Neuron (in vitro differentiated cells): ENCODE measurements around the gene SPAG16.

Experiments used
- H2AFZ ChIP-seq: one replicate; pipeline ENCODE4 v1.6.1; 2013; ENCODE audit warnings: low read depth, mild to moderate bottlenecking, inconsistent platforms, low read length, moderate library complexity
- H3K27me3 ChIP-seq: one replicate; pipeline ENCODE4 v1.6.1; 2013; ENCODE audit warnings: low read length; ENCODE audit not compliant: insufficient read depth
- H3K36me3 ChIP-seq: one replicate; pipeline ENCODE4 v1.6.1; 2013; ENCODE audit warnings: low read length; ENCODE audit not compliant: insufficient read depth
- H3K4me1 ChIP-seq: one replicate; pipeline ENCODE4 v1.6.1; 2013; ENCODE audit warnings: low read length; ENCODE audit not compliant: insufficient read depth
- H3K4me3 ChIP-seq: 2 replicates; pipeline ENCODE4 v1.5.1; 2013; ENCODE audit warnings: mild to moderate bottlenecking, low read length, moderate library complexity
- H3K9me3 ChIP-seq: one replicate; pipeline ENCODE4 v1.6.1; 2013; ENCODE audit warnings: low read length

SPAG16 gene

DNA sequence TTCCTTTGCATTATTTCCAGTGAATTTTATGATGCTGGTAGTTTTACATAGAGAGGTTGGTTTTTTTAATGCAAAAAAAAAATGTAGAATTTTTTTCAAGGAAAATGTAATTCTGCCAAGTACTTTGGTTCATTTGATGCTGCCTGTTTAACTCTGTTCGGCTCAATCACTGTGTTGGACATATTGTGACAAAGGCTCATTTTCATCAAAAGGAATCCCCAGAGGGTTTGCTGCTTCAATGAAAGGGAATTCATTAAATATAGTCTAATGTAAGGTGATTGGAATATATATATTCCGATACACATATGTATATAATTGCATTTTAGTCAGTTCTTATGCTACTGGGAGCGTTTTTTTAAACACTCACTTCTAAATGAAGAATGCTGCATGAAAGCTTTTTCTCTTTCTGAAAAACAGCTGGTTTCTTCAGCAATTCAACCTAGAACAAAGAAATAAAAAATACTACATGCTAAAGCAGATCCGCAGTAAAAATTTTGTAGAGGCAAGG, 812.0 kb downstream of the SPAG16 start:
- Histone ChIP-seq H3K9me3 (no peaks in the 10 kb centered on the region), H3K36me3 (no peaks in the 10 kb centered on the region), H3K27me3 (no peaks in the 10 kb centered on the region), H3K4me1 (peaks cover 6% of the 10 kb centered on the region), H3K4me3 (no peak overlapping the region), H2AFZ (peak overlapping the region; percentile 26)

DNA sequence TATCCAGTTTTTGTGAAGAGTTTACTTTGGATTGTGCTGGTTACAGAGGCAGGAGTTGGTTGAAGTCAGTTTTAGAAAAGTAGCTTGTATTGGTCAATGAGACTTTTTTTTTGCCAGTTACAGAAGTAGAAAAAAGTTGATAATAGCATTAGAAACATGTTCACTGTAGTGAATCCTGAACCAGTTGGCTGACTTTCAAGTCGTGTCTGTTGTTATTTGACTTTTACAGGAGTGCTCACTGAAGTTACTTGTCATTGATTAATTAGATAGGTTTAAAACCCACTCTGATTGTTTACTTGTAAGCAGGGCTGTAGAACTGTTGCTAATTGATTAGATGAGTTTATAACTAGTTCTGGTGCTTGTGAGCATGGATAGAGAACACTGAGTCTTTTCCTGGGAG, 814.5 kb downstream of the SPAG16 start:
- H3K36me3 ChIP-seq = no peaks in the 10 kb centered on the region
- H3K9me3 ChIP-seq = no peaks in the 10 kb centered on the region
- H3K4me1 ChIP-seq = peaks cover 6% of the 10 kb centered on the region
- no peak overlapping the region for H2AFZ ChIP-seq
- H3K4me3 ChIP-seq = no peak overlapping the region
- no peaks in the 10 kb centered on the region for H3K27me3 ChIP-seq

GRCh38 chr2:214100488-214100887, 816.2 kb downstream of the SPAG16 start:
- Histone ChIP-seq H3K4me3 (no peak overlapping the region), H3K27me3 (no peaks in the 10 kb centered on the region), H2AFZ (no peak overlapping the region), H3K4me1 (peaks cover 7% of the 10 kb centered on the region), H3K9me3 (no peaks in the 10 kb centered on the region), H3K36me3 (no peaks in the 10 kb centered on the region)

- H2AFZ ChIP-seq = no peak overlapping the region
- H3K4me1 ChIP-seq = peaks cover 4% of the 10 kb centered on the region
- H3K27me3 ChIP-seq = no peaks in the 10 kb centered on the region
- H3K36me3 ChIP-seq = no peaks in the 10 kb centered on the region
- H3K9me3 ChIP-seq = no peaks in the 10 kb centered on the region
- H3K4me3 ChIP-seq = no peak overlapping the region
These were observed 819.2 kb downstream of the SPAG16 start for GRCh38 chr2:214103276-214104001.

- peaks cover 2% of the 10 kb centered on the region for H3K9me3 ChIP-seq
- peaks cover 4% of the 10 kb centered on the region for H3K4me1 ChIP-seq
- H3K36me3 ChIP-seq = no peaks in the 10 kb centered on the region
- no peak overlapping the region for H3K4me3 ChIP-seq
- no peaks in the 10 kb centered on the region for H3K27me3 ChIP-seq
- H2AFZ ChIP-seq = no peak overlapping the region
These were observed 820.0 kb downstream of the SPAG16 start for GRCh38 chr2:214104219-214104618.

DNA sequence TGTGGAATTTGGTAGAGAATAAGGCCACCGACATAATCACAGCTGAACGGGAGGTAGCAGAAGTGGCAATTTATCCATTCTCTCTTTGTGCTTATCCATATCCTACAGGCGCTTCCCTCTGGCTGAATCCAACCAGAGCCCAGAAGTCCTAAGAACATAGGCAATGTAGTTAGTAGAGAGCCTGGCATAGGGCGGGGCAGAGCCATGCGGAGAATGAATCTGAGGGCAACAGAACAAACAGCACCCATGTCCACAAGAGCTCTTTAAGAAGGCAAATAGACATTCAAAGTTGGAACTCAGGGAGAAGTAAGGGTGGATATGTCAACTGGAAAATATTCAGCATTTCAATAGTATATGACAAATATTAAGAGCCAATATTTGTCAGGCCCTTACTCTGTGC, 820.7 kb downstream of the SPAG16 start:
- H3K4me3 ChIP-seq = no peak overlapping the region
- H3K36me3 ChIP-seq = no peaks in the 10 kb centered on the region
- H3K4me1 ChIP-seq = peaks cover 4% of the 10 kb centered on the region
- no peak overlapping the region for H2AFZ ChIP-seq
- H3K9me3 ChIP-seq = peaks cover 2% of the 10 kb centered on the region
- H3K27me3 ChIP-seq = no peaks in the 10 kb centered on the region

GRCh38 chr2:214107726-214108125, 823.5 kb downstream of the SPAG16 start:
- H3K36me3 ChIP-seq = no peaks in the 10 kb centered on the region
- H3K27me3 ChIP-seq = no peaks in the 10 kb centered on the region
- H3K4me1 ChIP-seq = peaks cover 4% of the 10 kb centered on the region
- H3K4me3 ChIP-seq = no peak overlapping the region
- no peak overlapping the region for H2AFZ ChIP-seq
- H3K9me3 ChIP-seq = peaks cover 2% of the 10 kb centered on the region

DNA sequence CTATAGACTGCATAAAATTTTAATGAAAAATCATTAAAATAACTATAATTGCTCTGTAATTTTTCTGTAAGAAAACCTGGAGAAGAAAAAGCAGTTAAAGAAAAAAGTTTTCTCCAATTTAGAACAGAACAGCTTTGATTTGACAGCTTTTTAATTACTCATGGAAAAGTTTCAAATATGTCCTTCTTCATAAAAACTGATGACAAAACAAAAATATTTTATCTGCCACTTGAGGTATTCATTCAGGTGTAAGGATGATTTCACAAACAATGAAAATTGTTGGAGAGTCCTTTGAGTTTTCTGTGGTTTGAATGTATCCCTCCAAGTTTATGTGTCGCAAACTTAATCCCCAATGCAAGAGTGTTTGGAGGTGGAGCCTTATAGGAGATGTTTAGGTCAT, 824.3 kb downstream of the SPAG16 start:
- no peaks in the 10 kb centered on the region for H3K36me3 ChIP-seq

DNA sequence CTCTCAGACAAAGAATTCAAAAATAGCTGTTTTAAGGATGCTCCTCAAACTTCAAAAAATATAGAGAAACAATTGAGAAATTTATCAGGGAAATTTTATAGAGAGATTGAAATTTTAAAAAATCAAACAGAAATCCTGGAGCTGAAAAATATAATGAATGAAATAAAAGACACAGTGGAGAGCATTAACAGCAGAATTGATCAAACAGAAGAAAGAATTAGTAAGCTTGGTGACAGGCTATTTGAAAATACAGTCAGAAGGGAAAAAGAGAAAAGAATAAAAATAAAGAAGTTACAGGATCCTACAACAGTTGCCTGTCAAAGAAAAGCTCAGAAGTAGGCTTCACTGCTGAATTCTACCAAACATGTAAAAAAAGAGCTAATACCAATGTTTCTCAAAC, 832.8 kb downstream of the SPAG16 start:
- H3K9me3 ChIP-seq = peaks cover 7% of the 10 kb centered on the region
- H2AFZ ChIP-seq = no peak overlapping the region
- no peak overlapping the region for H3K4me3 ChIP-seq
- H3K36me3 ChIP-seq = no peaks in the 10 kb centered on the region
- H3K27me3 ChIP-seq = no peaks in the 10 kb centered on the region
- no peaks in the 10 kb centered on the region for H3K4me1 ChIP-seq

More for the DNA sequence above, 824.3 kb downstream of the SPAG16 start:
- no peak overlapping the region for H2AFZ ChIP-seq
- peaks cover 4% of the 10 kb centered on the region for H3K4me1 ChIP-seq
- peaks cover 2% of the 10 kb centered on the region for H3K9me3 ChIP-seq
- H3K4me3 ChIP-seq = no peak overlapping the region
- H3K27me3 ChIP-seq = no peaks in the 10 kb centered on the region

- H3K27me3 ChIP-seq = no peaks in the 10 kb centered on the region
- H3K36me3 ChIP-seq = no peaks in the 10 kb centered on the region
- H3K4me1 ChIP-seq = peaks cover 30% of the 10 kb centered on the region
- H3K4me3 ChIP-seq = no peak overlapping the region
- no peaks in the 10 kb centered on the region for H3K9me3 ChIP-seq
- H2AFZ ChIP-seq = no peak overlapping the region
These were observed 841.9 kb downstream of the SPAG16 start for GRCh38 chr2:214126135-214126534.

DNA sequence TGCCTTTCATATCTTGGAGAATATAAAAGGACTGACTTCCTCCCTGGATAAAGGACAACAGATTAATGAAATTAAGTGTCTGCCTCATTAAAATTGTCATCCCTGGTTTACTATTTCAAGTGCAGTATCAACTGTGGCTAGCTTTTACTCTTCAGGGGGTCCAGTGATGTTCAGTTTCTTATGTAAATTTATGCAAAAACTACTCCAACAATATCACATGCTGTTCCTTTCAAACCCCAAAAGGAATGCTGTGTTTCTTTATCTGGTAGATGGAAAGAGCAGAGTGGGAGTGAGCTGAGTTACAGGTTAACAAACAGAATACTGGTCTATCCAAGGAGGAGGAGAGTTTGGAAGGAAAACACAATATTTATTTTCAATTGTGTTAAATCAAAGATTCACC, 842.9 kb downstream of the SPAG16 start:
- Histone ChIP-seq H3K36me3 (no peaks in the 10 kb centered on the region), H3K9me3 (no peaks in the 10 kb centered on the region), H2AFZ (no peak overlapping the region), H3K4me3 (no peak overlapping the region), H3K27me3 (no peaks in the 10 kb centered on the region), H3K4me1 (peaks cover 30% of the 10 kb centered on the region)

GRCh38 chr2:214127571-214127970, 843.3 kb downstream of the SPAG16 start:
- Histone ChIP-seq H3K36me3 (no peaks in the 10 kb centered on the region), H3K27me3 (no peaks in the 10 kb centered on the region), H3K4me1 (peaks cover 30% of the 10 kb centered on the region), H3K4me3 (no peak overlapping the region), H2AFZ (no peak overlapping the region), H3K9me3 (no peaks in the 10 kb centered on the region)

DNA sequence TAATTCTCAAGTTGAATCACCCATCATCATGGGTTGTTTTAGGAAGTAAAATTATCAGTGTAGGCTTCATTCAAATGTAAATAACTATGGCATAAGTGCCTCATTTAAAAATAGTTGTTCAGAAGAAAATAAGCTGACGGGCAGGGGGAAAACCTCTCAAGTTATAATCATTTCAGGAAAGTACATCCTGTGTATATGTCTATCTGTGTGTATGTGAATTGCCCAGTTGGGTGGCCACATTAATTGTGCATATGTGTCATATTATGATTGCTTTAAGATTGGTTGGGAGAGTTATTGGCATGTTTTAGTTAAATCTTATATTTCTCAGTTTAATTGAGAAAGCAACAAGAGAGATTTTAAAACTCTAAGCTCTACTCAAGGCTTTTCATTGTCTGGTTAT, 843.8 kb downstream of the SPAG16 start:
- Histone ChIP-seq H3K36me3 (no peaks in the 10 kb centered on the region), H3K4me3 (no peak overlapping the region), H2AFZ (no peak overlapping the region), H3K27me3 (no peaks in the 10 kb centered on the region), H3K4me1 (peaks cover 30% of the 10 kb centered on the region), H3K9me3 (no peaks in the 10 kb centered on the region)

DNA sequence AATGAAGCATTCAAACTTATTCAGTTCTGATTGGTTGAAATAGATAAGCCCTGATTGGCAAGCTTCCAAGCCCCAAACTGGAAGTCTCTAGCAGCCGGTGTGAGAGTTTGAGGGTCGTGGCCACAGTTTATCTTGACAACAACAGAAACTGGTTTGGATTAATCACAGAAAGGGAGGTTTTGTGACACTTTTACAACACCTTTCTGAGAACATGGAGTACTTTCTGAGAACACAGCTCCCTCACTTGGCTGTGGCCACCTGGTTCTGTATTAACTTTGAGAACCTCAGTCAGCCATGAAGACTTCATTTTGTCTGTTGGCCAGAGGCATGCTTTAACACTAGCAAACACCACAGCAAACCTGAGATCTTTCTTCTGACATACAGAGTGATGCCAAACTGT, 845.9 kb downstream of the SPAG16 start:
- Histone ChIP-seq H3K36me3 (no peaks in the 10 kb centered on the region), H3K4me3 (no peak overlapping the region), H3K4me1 (peaks cover 24% of the 10 kb centered on the region), H3K27me3 (no peaks in the 10 kb centered on the region), H3K9me3 (no peaks in the 10 kb centered on the region), H2AFZ (no peak overlapping the region)
